SK-N-MC (cell line): ENCODE measurements around the gene KMT2C.

ENCODE experiments used
- EZH2 ChIP-seq: fragments of 200-600 bp; sonication (generic); IDR thresholded peaks from one replicate; pipeline ENCODE4 v1.6.1; 2017; ENCODE audit warnings: antibody characterized with exemption
- POLR2AphosphoS5 ChIP-seq: IDR thresholded peaks from 2 replicates; pipeline ENCODE4 v1.6.1; 2012; ENCODE audit warnings: mild to moderate bottlenecking, low read depth, low read length, borderline replicate concordance

DNA sequence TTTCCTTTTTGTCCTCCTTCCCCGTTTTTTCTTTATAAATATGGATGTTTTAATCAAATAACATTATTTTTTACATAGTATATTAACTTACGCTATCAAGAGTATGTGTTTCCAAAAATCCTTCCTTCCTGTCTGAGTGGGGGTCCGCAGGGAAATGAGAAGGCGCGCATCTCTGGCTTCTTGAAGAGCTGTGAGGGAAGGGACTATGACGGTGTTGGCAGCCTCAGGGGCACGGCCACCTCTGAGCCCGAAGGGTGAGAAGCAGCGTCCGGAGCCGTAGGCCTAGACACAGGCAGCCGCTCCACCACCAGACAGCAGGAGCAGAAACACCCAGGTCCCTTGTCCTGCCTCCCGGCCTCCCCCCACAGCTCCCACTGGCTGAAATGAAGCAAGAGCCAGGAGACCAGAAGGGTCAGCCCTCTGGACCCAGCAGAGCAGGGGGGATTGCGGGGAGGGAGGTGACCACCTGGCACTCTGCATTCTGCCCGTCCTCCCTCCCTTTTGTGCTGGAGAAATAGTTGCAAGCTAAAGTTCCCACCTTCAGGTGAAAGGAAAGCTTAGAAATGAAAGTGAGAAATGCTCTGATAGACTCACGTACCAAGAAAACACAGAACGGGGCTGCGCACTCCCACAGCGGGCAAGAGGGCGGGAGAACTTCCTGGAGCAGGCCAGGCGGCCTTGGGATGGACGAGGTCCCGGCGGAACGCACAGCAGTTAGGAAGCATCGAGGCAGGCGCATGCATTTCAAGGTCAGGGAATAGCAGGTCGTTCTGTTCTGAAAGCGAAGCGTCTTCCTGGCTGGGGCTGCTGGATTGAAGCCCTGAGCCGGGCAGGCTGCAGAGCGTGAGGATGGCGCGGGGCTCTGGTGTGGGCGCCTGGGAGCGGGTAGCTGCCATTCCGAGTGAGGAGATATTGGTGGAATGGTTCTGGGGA lies 304.9 kb downstream of the KMT2C start:
- TF ChIP-seq EZH2 = no peak
- no peak for TF ChIP-seq POLR2AphosphoS5
